Spleen (tissue), 11 donors: ENCODE data around the gene PEDS1. TPM values are rescaled to one million over a fixed set of nuclear protein-coding genes. Genes with fewer than 3 reads are reported as not detected.

ENCODE experiments used
- DNase-seq: peaks from one replicate; pipeline ENCODE4 v3.0.0-alpha.2; 2020
- H3K27ac ChIP-seq, 8 donors: fragments of 200-600 bp; sonication (generic) in 7 of 8; 1 replicate in 4 of 8; 2 replicates in 4 of 8; pipeline versions ENCODE4 v1.5.0 to v1.8.0; 2016 to 2021; ENCODE audit warnings: inconsistent platforms in 4 of 8, mild to moderate bottlenecking in 4 of 8, moderate library complexity in 1 of 8
- H3K27me3 ChIP-seq, 7 donors: fragments of 200-600 bp; sonication (generic) in 6 of 7; replicated peaks in 1 of 7; 1 replicate in 4 of 7; 2 replicates in 3 of 7; pipeline versions ENCODE4 v1.5.0 to v1.8.0; 2016 to 2021; ENCODE audit warnings: inconsistent platforms in 3 of 7, mild to moderate bottlenecking in 1 of 7
- H3K36me3 ChIP-seq, 6 donors: fragments of 200-600 bp; sonication (generic) in 5 of 6; 1 replicate in 4 of 6; 2 replicates in 2 of 6; pipeline versions ENCODE4 v1.5.0 to v1.8.0; 2016 to 2021; ENCODE audit warnings: inconsistent platforms in 2 of 6
- H3K4me1 ChIP-seq, 6 donors: fragments of 200-600 bp; sonication (generic) in 5 of 6; 1 replicate in 3 of 6; 2 replicates in 3 of 6; pipeline versions ENCODE4 v1.5.0 to v1.8.0; 2016 to 2021; ENCODE audit warnings: inconsistent platforms in 3 of 6
- H3K4me3 ChIP-seq, 8 donors: fragments of 200-600 bp; sonication (generic) in 7 of 8; 1 replicate in 4 of 8; 2 replicates in 4 of 8; pipeline versions ENCODE4 v1.5.0 to v1.8.0; 2016 to 2021; ENCODE audit warnings: inconsistent platforms in 4 of 8, mild to moderate bottlenecking in 4 of 8, moderate library complexity in 2 of 8
- H3K9me3 ChIP-seq, 8 donors: fragments of 200-600 bp; sonication (generic) in 7 of 8; 1 replicate in 4 of 8; 2 replicates in 4 of 8; pipeline versions ENCODE4 v1.5.0 to v1.8.0; 2016 to 2021; ENCODE audit warnings: inconsistent platforms in 4 of 8
- CTCF ChIP-seq, 11 experiments: fragments of 200-600 bp in 7 of 11; fragments of 450-650 bp in 4 of 11; sonication (generic) in 4 of 11; IDR thresholded peaks in 8 of 11; conservative IDR thresholded peaks in 3 of 11; 1 replicate in 7 of 11; 2 replicates in 4 of 11; pipeline versions ENCODE4 v1.4.0 to v1.8.0; 2016 to 2021; ENCODE audit warnings: antibody characterized with exemption in 11 of 11, inconsistent platforms in 4 of 11, mild to moderate bottlenecking in 1 of 11
- POLR2A ChIP-seq, 3 donors: fragments of 450-650 bp; IDR thresholded peaks; one replicate each; pipeline ENCODE4 v1.5.1; 2017; ENCODE audit warnings: antibody characterized with exemption in 3 of 3, mild to moderate bottlenecking in 1 of 3
- POLR2AphosphoS5 ChIP-seq, 3 donors: sonication (generic); formaldehyde crosslinking; IDR thresholded peaks; one replicate each; pipeline ENCODE4 v1.5.1; 2017; ENCODE audit warnings: antibody characterized with exemption in 3 of 3
- WGBS, 5 donors: extraction: QIAGEN DNeasy Blood & Tissue Kit in 3 of 5; methylation state at CpG; one replicate each; pipeline versions ENCODE4 v1.1.5 to v1.1.7; 2013 to 2018; 5-methylcytosine and 5-hydroxymethylcytosine counted together
- intact Hi-C: fragments of 100-400 bp; cut with DNase I; formaldehyde crosslinking; loops from one replicate; pipeline ENCODE4 v1.15.0; 2023; ENCODE audit warnings: low total_unique reads
- polyA plus RNA-seq, 3 donors: library from polyadenylated mRNA; stranded (reverse); fragments of 200-250 nt; gene quantifications; one replicate each; pipeline ENCODE4 v1.2.1, GENCODE V29; 2013
- total RNA-seq, 7 donors: library from RNA; depleted of rRNA in 3 of 7; stranded (reverse); fragments of >200 nt in 3 of 7; fragmentation: NEBNext Ultra II Directional in 4 of 7; extraction: Animal tissue kit (Norgen Biotek cat#: 25700) in 4 of 7; gene quantifications; one replicate each; pipeline versions ENCODE4 v1.1.0 to v1.2.1, GENCODE V29; 2016 to 2021
- donor health status: healthy with polysubstance abuse.
- donor health status: DM: no; HTN: no; CAD: no; lungs with moderate emphysema.
- donor health status: DM: no; HTN: no; CAD: no.
- donor health status: Bipolar disorder and iron deficiency.
- donor health status: healthy.
- donor health status: DM: no; HTN: no; CAD: no.
- donor health status: DM: yes; HTN: yes; CAD: no.

PEDS1 gene
- total and polyA plus RNA-seq, 10 donors = 9.6 to 24.8 (median 15.7) TPM

DNA sequence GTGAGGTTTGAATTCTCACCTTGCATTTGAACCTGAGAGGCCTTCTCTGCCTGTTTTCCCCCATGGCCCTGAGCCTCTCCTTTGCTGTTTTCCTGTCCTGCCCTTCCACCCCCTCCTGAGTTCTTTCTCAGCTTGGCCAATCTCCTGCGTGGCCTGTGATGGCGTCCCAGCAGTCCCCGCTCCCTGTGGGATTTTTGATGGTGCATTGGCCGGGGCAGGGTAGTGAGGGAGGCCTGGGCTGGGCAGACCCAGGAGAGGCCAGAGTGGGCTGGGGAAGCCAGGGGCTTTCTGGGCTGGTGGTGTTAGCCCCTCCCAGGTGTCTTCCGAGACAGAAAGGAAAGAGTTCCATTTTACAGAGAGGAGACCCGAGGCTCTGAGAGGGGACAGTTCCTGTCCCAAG lies 43.4 kb upstream of the PEDS1 start:
- Histone ChIP-seq H3K4me1 (peaks cover 13 to 64% (median 36%) of the 10 kb centered on the region in 6 donors), H3K9me3 (peaks cover 0 to 9% (median 2%) of the 10 kb centered on the region in 8 donors), H3K27me3 (no peaks in the 10 kb centered on the region), H3K36me3 (peaks cover 0 to 38% (median 6%) of the 10 kb centered on the region in 6 donors), H3K27ac (peak overlapping the region in 5 of 8 donors; percentile 18 to 100 (median 47)), H3K4me3 (no peak overlapping the region)
- TF ChIP-seq POLR2A (IDR thresholded peaks at IDR 0.05) (no peak), POLR2AphosphoS5 (IDR thresholded peaks at IDR 0.05) (peak; percentile 28 to 56 (median 28))
- WGBS, 5 donors = 88 to 95% (median 89%) methylated on average over 6 of the region's 6 CpGs
- intact Hi-C loops = loop anchor here (10.0 kb wide), 1 partner anchor 78 kb away; no protein-coding TSS in a partner anchor
- DNase-seq = no peak

- H3K27me3 ChIP-seq = no peaks in the 10 kb centered on the region
- WGBS, 5 donors = 83 to 97% (median 88%) methylated on average over 4 of the region's 4 CpGs
- TF ChIP-seq POLR2AphosphoS5 (IDR thresholded peaks at IDR 0.05) = peak in 2 of 3 donors; percentile 37 to 47
- peak in 1 of 3 donors; percentile 18 for TF ChIP-seq POLR2A (IDR thresholded peaks at IDR 0.05)
- no peak for TF ChIP-seq CTCF (IDR thresholded peaks at IDR 0.05 in 8 of 11, conservative IDR thresholded peaks at IDR 0.05 in 3 of 11)
- DNase-seq = no peak
- H3K27ac ChIP-seq = peak overlapping the region in 3 of 8 donors; percentile 99 to 100 (median 99)
- H3K36me3 ChIP-seq = peaks cover 0 to 38% (median 6%) of the 10 kb centered on the region in 6 donors
- H3K4me1 ChIP-seq = peaks cover 13 to 64% (median 36%) of the 10 kb centered on the region in 6 donors
- intact Hi-C loops = loop anchor here (10.0 kb wide), 1 partner anchor 79 kb away; no protein-coding TSS in a partner anchor
- no peak overlapping the region for H3K4me3 ChIP-seq
- H3K9me3 ChIP-seq = peaks cover 0 to 9% (median 2%) of the 10 kb centered on the region in 8 donors
These were observed 42.7 kb upstream of the PEDS1 start for GRCh38 chr20:50196248-50196647.

DNA sequence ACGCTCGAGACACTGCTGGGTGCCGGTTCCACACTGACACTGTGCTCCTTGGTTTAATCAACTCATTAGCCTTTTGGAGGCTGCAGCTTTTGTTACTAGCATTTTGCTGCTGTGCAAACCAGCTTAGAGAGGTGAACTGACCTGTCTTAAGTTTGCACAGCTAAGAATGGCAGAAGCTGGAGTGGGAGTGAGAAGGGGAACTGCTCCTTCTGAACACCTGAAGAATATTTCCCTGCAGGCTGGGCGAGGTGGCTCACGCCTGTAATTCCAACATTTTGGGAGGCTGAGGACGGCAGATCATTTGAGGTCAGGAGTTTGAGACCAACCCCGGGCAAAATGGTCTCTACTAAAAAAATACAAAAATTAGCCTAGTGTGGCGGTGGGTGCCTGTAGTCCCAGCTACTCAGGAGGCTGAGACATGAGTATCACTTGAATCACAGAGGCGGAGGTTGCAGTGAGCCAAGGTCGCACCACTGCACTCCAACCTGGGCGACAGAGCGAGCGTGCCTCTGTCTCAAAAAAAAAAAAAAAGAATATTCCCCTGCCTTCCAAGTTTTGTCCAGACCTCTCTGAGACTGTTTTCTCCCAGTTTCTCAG lies 42.1 kb upstream of the PEDS1 start:
- no peak for DNase-seq
- Histone ChIP-seq H3K9me3 (peaks cover 0 to 9% (median 2%) of the 10 kb centered on the region in 8 donors), H3K27me3 (no peaks in the 10 kb centered on the region), H3K27ac (peak overlapping the region in 5 of 8 donors; percentile 98 to 100 (median 99)), H3K4me3 (peak overlapping the region in 1 of 8 donors; percentile 79), H3K4me1 (peaks cover 13 to 64% (median 36%) of the 10 kb centered on the region in 6 donors), H3K36me3 (peaks cover 0 to 38% (median 6%) of the 10 kb centered on the region in 6 donors)
- TF ChIP-seq POLR2AphosphoS5 (IDR thresholded peaks at IDR 0.05) (peak in 2 of 3 donors; percentile 3 to 33), CTCF (IDR thresholded peaks at IDR 0.05 in 8 of 11, conservative IDR thresholded peaks at IDR 0.05 in 3 of 11) (no peak)
- WGBS, 5 donors = 85 to 94% (median 87%) methylated on average over 13 of the region's 13 CpGs
- intact Hi-C loops = loop anchor here (10.0 kb wide), 1 partner anchor 79 kb away; no protein-coding TSS in a partner anchor

GRCh38 chr20:50194831-50195523 lies 41.5 kb upstream of the PEDS1 start:
- TF ChIP-seq POLR2AphosphoS5 (IDR thresholded peaks at IDR 0.05) = peak; percentile 19 to 84 (median 59)
- no peak for TF ChIP-seq POLR2A (IDR thresholded peaks at IDR 0.05)
- Histone ChIP-seq H3K4me3 (peak overlapping the region in 4 of 8 donors; percentile 75 to 90 (median 84)), H3K4me1 (peaks cover 15 to 69% (median 40%) of the 10 kb centered on the region in 6 donors), H3K36me3 (peaks cover 0 to 38% (median 6%) of the 10 kb centered on the region in 6 donors), H3K9me3 (peaks cover 0 to 9% (median 2%) of the 10 kb centered on the region in 8 donors), H3K27ac (peak overlapping the region in 7 of 8 donors; percentile 96 to 100 (median 98)), H3K27me3 (no peaks in the 10 kb centered on the region)
- WGBS, 5 donors = 76 to 89% (median 80%) methylated on average over 8 of the region's 8 CpGs
- DNase-seq = no peak
- intact Hi-C loops = loop anchor here (5.0 to 10.0 kb wide), 2 partner anchors 80 to 382 kb away; no protein-coding TSS in a partner anchor
